Loucy (cell line): ENCODE data around the gene C19orf12.

ENCODE experiments used
- H2AFZ ChIP-seq: fragments of 200-600 bp; sonication (generic); 2 replicates; pipeline ENCODE4 v1.6.0; 2016; ENCODE audit warnings: antibody characterized with exemption, mild to moderate bottlenecking, low read length, moderate library complexity
- H3F3A ChIP-seq: fragments of 200-600 bp; 2 replicates; pipeline ENCODE4 v1.6.0; 2016; ENCODE audit warnings: antibody characterized with exemption, low read depth, mild to moderate bottlenecking
- H3K27me3 ChIP-seq: fragments of 200-600 bp; sonication (generic); 2 replicates; pipeline ENCODE4 v1.6.1; 2014; ENCODE audit warnings: low read length, mild to moderate bottlenecking; ENCODE audit not compliant: insufficient read depth, poor library complexity, severe bottlenecking
- H3K36me3 ChIP-seq: fragments of 200-600 bp; sonication (generic); 2 replicates; pipeline ENCODE4 v1.6.1; 2016; ENCODE audit warnings: low read length; ENCODE audit not compliant: insufficient read depth
- H3K4me1 ChIP-seq: fragments of 200-600 bp; sonication (generic); 2 replicates; pipeline ENCODE4 v1.5.1; 2014; ENCODE audit warnings: low read length, mild to moderate bottlenecking; ENCODE audit not compliant: insufficient read depth, poor library complexity, severe bottlenecking
- H3K4me2 ChIP-seq: fragments of 200-600 bp; sonication (generic); 2 replicates; pipeline ENCODE4 v1.6.0; 2014; ENCODE audit warnings: antibody characterized with exemption, low read length, low read depth, mild to moderate bottlenecking; ENCODE audit not compliant: poor library complexity, severe bottlenecking
- H3K4me3 ChIP-seq: fragments of 200-600 bp; sonication (generic); 2 replicates; pipeline ENCODE4 v1.5.1; 2014; ENCODE audit warnings: low read length, mild to moderate bottlenecking, mixed read lengths; ENCODE audit not compliant: poor library complexity, severe bottlenecking
- H3K79me2 ChIP-seq: fragments of 200-600 bp; sonication (generic); 2 replicates; pipeline ENCODE4 v1.6.1; 2014; ENCODE audit warnings: low read length; ENCODE audit not compliant: insufficient read depth
- H3K9ac ChIP-seq: fragments of 200-600 bp; sonication (generic); 2 replicates; pipeline ENCODE4 v1.6.0; 2014; ENCODE audit warnings: mild to moderate bottlenecking, low read depth, low read length, moderate library complexity; ENCODE audit not compliant: poor library complexity, severe bottlenecking
- H3K9me2 ChIP-seq: fragments of 200-600 bp; sonication (generic); replicated peaks from 2 replicates; pipeline ENCODE4 v1.6.1; 2016; ENCODE audit warnings: low read depth, low read length, mixed read lengths
- H3K9me3 ChIP-seq: fragments of 200-600 bp; sonication (generic); 2 replicates; pipeline ENCODE4 v1.6.1; 2014; ENCODE audit warnings: mild to moderate bottlenecking, antibody characterized with exemption, low read length, low read depth; ENCODE audit not compliant: insufficient read depth
- H4K20me1 ChIP-seq: fragments of 200-600 bp; sonication (generic); 2 replicates; pipeline ENCODE4 v1.6.0; 2014; ENCODE audit warnings: antibody characterized with exemption, low read length, mild to moderate bottlenecking; ENCODE audit not compliant: insufficient read depth, poor library complexity, severe bottlenecking
- EZH2phosphoT487 ChIP-seq: fragments of 200-600 bp; IDR thresholded peaks from 2 replicates; pipeline ENCODE4 v1.6.1; 2018; ENCODE audit warnings: antibody characterized with exemption, mild to moderate bottlenecking, moderate library complexity, borderline replicate concordance
- TF ChIP-seq, protein P1 (sequence below): fragments of 200-600 bp; sonication (generic); conservative IDR thresholded peaks from 2 replicates; pipeline ENCODE4 v1.5.1; 2014; ENCODE audit warnings: mild to moderate bottlenecking, antibody characterized with exemption, low read length

Gene C19orf12

DNA sequence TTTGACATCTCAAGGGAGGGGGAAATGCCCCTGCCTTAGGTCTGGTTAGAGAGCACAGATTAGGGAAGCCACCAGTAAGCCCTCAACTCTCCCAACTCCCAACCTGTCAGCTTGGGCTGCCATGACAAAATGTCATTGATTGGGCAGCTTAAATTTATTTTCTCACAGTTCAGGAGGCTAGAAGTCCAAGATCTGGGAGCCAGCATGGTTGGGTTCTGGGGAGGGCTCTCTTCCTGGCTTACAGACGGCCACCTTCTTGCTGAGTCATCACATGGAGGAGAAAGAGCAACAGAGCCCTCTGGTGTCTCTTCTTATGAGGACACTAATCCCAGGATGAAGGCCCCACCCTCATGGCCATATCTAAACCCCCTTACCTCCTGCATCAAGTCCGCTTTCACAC lies 24.2 kb downstream of the C19orf12 start:
- peak overlapping the region; percentile 75 for H2AFZ ChIP-seq
- no peaks in the 10 kb centered on the region for H3K36me3 ChIP-seq
- H3K4me3 ChIP-seq = no peak overlapping the region
- peaks cover 5% of the 10 kb centered on the region for H3K4me1 ChIP-seq
- H3K4me2 ChIP-seq = no peak overlapping the region
- H3K9me2 ChIP-seq = no peaks in the 10 kb centered on the region
- TF ChIP-seq EZH2phosphoT487 = no peak
- TF ChIP-seq, protein P1, sequence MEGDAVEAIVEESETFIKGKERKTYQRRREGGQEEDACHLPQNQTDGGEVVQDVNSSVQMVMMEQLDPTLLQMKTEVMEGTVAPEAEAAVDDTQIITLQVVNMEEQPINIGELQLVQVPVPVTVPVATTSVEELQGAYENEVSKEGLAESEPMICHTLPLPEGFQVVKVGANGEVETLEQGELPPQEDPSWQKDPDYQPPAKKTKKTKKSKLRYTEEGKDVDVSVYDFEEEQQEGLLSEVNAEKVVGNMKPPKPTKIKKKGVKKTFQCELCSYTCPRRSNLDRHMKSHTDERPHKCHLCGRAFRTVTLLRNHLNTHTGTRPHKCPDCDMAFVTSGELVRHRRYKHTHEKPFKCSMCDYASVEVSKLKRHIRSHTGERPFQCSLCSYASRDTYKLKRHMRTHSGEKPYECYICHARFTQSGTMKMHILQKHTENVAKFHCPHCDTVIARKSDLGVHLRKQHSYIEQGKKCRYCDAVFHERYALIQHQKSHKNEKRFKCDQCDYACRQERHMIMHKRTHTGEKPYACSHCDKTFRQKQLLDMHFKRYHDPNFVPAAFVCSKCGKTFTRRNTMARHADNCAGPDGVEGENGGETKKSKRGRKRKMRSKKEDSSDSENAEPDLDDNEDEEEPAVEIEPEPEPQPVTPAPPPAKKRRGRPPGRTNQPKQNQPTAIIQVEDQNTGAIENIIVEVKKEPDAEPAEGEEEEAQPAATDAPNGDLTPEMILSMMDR = peak; percentile 74
- no peaks in the 10 kb centered on the region for H3K27me3 ChIP-seq
- no peak overlapping the region for H3K9ac ChIP-seq
- H3K79me2 ChIP-seq = no peaks in the 10 kb centered on the region
- H3K9me3 ChIP-seq = 0 out of 2 replicates have a peak, but pooled peaks cover 3% of the 10 kb centered on the region
- no peaks in the 10 kb centered on the region for H4K20me1 ChIP-seq
- H3F3A ChIP-seq = no peaks in the 10 kb centered on the region

DNA sequence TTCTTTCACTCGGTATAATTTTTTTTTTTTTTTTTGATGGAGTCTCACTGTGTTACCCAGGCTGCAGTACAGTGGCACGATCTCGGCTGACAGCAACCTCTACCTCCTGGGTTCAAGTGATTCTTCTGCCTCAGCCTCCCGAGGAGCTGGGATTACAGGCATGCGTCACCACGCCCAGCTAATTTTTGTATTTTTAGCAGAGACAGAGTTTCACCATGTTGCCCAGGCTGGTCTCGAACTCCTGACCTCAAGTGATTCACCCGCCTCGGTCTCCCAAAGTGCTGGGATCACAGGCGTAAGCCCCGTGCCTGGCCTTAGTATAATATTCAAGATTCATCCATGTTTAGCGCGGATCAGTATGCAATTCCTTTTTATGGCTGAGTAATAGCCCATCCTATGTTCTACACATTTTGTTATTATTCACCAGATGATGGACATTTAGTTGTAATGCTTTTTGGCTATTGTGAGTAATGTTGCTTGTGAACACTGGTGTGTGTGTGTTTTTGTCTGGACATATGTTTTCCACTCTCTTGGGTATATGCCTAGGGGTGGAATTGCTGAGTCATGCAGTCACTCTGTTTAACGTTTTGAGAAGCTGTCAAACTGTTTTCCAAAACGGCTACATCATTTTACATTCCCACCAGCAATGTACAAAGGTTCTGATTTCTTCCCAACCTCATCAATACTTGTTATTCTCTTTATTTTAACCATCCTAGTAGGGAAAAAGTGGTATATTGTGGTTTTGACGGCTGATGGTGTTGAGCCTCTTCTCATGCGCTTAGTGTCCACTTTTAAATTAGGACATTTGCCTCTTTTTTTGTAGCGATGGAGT lies 26.9 kb downstream of the C19orf12 start:
- H3K4me1 ChIP-seq = peaks cover 5% of the 10 kb centered on the region
- no peak overlapping the region for H3K4me2 ChIP-seq
- 0 out of 2 replicates have a peak, but pooled peaks cover 3% of the 10 kb centered on the region for H3K9me3 ChIP-seq
- H4K20me1 ChIP-seq = no peaks in the 10 kb centered on the region
- no peak for TF ChIP-seq EZH2phosphoT487
- TF ChIP-seq, protein P1 = no peak
- H3K36me3 ChIP-seq = no peaks in the 10 kb centered on the region
- no peak overlapping the region for H3K4me3 ChIP-seq
- no peaks in the 10 kb centered on the region for H3K79me2 ChIP-seq
- no peak overlapping the region for H3K9ac ChIP-seq
- H3F3A ChIP-seq = no peaks in the 10 kb centered on the region
- H3K9me2 ChIP-seq = no peaks in the 10 kb centered on the region
- H2AFZ ChIP-seq = no peak overlapping the region
- no peaks in the 10 kb centered on the region for H3K27me3 ChIP-seq

DNA sequence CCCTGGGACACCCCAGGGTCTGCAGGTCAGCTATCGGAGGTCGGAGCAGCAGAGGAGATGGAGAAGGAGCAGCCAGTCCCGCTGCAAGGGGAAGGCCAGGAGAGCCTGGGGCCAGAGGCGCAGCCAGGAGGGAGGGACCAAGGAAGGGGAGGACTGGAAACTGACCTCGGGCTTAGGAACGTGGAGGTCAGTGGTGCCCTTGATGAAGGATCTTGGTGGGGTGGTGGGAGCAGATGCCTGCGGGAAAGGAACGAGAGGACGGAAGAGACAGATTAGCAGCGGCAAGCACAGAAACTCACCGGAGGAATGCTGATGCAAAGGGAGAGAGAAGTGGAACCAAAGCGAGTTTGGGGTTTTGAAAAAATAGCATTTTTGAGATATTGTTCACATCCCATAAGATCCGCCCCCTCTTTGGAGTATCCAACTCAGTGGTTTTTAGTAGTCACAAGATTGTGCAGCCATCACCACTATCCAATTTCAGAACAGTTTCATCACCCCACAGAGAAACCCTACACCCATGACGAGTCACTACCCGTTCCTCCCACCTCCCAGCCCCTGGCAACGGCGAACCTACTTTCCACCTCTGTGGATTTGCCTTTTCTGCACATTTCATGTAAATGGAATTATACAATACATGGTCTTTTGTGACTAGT lies 27.7 kb downstream of the C19orf12 start:
- Histone ChIP-seq H3K36me3 (no peaks in the 10 kb centered on the region), H3K27me3 (no peaks in the 10 kb centered on the region), H3K4me2 (no peak overlapping the region), H2AFZ (no peak overlapping the region), H3K4me1 (peaks cover 12% of the 10 kb centered on the region), H3K9me3 (0 out of 2 replicates have a peak, but pooled peaks cover 3% of the 10 kb centered on the region), H3F3A (no peaks in the 10 kb centered on the region), H4K20me1 (no peaks in the 10 kb centered on the region), H3K4me3 (no peak overlapping the region), H3K9me2 (no peaks in the 10 kb centered on the region), H3K79me2 (no peaks in the 10 kb centered on the region), H3K9ac (no peak overlapping the region)
- no peak for TF ChIP-seq EZH2phosphoT487
- TF ChIP-seq, protein P1 = no peak
